Renal pelvis (tissue), 4 donors: ENCODE results near the gene LIN7B. TPM values are rescaled to one million over a fixed set of nuclear protein-coding genes. Genes with fewer than 3 reads are reported as not detected.
"Not testable (repeated sequence)": the region's sequence is repeated elsewhere in the genome, so short reads cannot be mapped to it uniquely, and the experiment has no call there.

ENCODE experiments used
- DNase-seq: peaks from one replicate; pipeline ENCODE4 v3.0.0-alpha.2; 2013
- polyA plus RNA-seq, 3 donors: library from polyadenylated mRNA; unstranded; fragments of 120-200 nt; gene quantifications; one replicate each; pipeline ENCODE4 v1.2.1, GENCODE V29; 2013; ENCODE audit not compliant: insufficient read length in 3 of 3

The LIN7B gene
- polyA plus RNA-seq, 3 donors = 9.0 to 11.5 (median 10.1) TPM

DNA sequence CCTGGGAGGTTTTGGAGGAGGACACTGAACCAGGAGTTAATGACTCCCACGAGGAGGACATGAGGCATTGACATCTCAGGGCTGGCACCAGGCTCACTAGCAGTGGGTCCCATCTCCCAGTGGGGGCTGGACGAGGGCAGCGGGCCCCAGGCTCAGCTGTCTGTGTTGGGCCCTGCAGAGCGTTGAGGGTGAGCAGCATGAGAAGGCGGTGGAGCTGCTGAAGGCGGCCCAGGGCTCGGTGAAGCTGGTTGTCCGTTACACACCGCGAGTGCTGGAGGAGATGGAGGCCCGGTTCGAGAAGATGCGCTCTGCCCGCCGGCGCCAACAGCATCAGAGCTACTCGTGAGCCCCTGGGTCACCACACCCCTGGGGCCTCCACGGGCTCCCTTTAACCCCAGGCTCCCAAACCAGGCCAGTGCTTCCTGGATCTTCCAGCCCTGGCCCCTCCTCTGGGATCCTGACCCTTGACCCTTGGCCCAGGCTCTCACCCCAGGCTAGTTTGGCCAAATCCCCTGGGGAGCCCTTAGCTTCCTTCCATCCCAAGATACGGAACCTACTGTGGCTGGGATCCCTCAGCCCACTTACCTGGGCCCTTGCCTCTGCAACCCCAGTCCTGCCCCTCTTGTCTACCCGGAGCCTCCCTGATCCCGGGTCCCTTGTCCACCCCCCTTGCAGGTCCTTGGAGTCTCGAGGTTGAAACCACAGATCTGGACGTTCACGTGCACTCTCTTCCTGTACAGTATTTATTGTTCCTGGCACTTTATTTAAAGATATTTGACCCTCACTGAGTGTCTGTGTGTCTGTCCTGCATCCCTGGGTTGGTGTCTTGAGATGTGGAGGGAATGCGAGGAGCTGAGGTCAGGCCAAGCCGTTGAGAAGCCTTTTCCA, 3.8 kb downstream of the LIN7B start:
- DNase-seq = no peak

DNA sequence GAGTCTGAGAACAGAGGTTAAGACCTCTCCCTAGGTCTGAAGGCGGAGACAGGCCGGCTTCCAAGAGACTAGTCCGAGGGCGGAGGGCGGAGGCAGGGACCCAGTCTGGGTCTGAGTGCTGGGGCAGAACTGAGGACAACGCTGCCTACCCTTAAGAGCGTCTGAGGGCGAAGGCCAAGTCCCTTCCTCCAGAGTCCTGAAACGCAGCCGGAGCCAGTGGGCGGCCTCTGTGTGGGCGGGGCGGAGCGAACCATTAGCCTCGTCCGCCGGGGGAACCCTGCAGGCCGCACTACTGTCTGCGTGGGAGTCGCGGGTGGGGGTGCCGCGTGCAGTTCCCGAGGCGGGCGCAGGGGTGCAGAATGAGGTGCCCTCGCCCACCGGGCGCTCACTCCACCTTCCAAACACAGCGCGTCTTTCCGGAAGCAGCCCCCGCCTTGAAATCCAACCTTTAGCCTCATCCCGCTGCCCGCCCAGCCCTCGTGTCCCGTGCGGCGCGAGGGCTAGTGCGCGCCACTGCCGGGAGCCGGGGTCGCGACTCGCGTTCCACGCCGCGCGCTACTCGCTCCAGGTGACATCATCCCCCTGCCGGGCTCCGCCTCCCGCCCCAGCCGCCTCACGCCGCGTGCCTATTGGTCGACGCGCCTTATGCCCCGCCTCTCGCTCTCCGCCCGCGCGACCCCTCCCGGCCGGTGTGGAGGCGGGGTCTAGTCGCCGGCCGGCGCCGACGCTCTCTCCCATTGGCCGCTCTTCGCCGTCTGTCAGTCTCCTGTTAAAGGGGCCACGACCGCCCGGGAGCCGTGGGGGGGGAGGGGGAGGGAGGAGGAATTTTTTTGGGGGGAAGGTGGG, 4.6 kb downstream of the LIN7B start, which contains the start of gene C19orf73:
TSS of gene C19orf73 (minus strand) at position 579 of the 846 bp plus-strand sequence. CDS start at position 458, 121 bp downstream.
- peak; percentile 91 for DNase-seq

DNA sequence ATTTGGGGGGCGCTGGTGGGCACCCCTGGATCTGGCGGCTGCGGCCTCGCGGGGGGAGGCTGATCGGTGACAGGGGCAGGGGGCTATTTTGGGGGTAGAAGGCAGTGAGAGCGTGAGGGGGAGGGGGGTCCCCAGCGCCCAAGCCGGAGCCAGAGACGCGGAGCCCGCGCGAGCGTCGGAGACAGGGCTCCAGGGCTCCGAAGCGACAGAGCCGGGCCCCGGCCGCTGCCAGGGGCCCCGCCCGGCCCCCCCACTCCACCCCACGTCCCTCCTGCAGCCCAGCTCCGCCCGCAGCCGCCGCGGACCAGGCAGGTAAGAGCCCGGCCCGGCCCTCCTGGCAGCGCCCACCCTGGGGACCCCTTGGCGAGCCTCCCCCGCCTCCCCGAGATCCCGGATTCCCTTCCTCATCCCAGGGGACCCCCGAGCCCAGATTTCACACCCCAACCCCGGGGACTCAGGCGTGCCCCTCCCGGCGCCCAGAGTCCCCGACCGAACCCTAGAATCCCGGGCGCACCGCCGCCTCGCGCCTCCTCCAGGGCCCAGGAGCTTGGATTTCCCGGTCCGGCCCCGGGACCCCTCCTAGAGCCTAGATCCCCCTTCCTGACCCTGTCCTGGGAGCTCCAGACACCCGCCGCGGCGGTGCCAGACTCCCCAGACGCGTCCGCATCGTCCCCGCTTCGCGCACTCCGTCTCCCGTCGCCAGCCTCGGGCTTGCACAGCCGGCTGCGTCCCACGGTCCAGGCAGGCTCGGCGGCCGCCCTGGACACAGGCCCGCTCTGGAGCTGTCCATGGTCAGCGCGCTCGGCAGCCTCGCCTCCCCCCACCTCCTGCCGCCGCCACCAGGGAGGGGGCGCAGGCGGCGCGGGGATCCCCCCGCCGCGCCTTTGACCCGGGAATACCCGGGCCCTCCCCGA, 5.5 kb downstream of the LIN7B start, which contains the start of gene PPFIA3:
TSS of gene PPFIA3 (plus strand) at position 134 of the 914 bp plus-strand sequence. CDS start 8,330 bp downstream, outside the sequence.
- DNase-seq = peak; percentile 69

DNA sequence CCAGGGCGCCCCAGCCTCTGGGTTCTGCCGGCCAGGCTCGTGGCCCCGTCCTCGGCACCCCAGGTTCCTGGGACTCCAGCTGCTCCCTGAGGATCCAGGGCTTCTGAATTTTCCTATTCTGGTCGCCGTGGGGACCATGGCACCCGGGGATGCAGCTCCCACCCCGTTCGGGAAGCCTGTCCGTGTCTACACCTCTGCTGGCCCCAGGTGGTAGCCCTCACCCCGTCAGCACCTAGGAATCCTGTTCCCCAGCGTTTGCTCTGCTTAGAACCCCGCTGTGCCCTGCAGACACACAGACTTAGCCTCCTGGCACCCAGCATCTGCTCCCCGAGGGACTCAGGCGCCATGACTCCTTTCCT, 6.1 kb downstream of the LIN7B start:
- no peak for DNase-seq

DNA sequence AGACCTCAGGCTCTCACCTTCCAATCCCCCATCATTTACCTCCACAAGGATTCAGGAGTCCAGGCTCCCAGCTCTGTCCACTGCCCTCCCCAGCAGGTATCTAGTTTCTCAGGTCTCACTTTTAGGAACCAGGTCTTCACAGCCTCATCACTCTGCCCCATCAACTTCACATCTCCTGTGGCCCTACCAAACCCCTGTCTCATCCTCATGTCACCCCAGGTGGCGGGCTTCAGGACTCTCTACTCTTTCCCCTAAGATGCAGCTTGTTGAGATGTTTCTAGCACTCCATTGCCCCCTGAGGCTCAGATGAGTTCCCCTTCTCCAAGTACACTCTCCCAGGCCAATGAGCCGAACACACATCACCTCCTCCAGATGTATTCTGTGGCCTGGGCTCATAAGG, 6.7 kb downstream of the LIN7B start:
- no peak for DNase-seq

DNA sequence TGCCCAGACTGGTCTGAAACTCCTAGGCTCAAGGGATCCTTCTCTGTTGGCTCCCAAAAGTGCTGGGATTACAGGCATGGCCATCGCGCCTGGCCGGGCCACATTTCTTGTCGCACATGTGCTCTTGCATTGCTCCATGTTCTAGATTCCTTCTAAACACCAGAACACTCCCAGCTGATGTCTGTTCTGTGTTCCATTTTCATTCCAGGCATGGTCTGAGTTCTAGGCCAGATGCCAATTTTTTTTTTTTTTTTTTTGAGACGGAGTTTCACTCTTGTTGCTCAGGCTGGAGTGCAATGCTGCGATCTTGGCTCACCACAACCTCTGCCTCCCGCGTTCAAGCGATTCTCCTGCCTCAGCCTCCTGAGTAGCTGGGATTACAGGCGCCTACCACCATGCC, 7.7 kb downstream of the LIN7B start:
- not testable (repeated sequence) for DNase-seq

DNA sequence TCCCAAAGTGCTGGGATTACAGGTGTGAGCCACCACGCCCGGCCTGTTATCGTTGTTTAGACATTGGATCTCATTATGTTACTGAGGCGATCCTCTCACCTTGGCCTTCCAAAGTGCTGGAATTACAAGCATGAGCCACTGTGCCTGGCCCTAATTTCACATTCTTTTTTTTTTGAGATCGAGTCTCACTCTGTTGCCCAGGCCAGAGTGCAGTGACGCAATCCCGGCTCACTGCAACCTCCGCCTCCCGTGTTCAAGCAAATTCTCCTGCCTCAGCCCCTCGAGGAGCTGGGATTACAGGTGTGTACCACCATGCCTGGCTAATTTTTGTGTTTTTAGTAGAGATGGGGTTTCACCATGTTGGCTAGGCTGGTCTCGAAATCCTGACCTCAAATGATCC, 9.1 kb downstream of the LIN7B start:
- not testable (repeated sequence) for DNase-seq

DNA sequence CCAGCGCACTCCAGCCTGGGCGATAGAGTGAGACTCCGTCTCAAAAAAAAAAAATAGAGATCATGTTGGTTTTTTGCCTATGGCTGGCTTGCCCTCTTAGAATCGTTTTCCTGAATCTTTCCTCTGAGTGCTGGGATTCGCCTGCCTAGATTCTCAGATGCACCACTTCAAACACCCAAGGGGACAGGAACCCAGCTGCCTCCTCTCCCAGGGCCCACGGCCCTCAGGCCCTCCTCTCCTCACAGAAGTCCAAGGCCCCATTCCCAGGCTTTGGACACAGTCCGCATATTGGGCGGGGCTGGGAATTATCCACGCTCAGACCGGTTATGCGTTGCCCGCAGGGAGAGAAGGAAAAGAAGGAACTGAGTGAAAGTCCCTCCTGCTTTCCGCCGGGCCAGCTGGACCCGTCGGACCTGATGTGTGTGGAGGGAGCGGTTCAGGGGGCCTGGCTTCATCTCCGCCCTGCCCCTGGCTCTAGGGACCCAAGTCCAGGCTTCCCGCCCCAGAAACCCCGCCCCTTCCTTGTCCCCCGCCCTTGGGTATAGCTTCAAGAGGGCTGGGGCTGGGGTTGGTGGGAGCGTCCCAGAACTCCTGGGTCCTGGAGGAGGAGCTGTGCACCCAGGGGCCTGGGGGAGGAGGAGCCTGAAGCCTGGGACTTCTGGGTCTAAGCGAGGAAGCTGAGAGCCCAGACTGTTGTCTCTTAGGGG, 11.0 kb downstream of the LIN7B start:
- DNase-seq = no peak

DNA sequence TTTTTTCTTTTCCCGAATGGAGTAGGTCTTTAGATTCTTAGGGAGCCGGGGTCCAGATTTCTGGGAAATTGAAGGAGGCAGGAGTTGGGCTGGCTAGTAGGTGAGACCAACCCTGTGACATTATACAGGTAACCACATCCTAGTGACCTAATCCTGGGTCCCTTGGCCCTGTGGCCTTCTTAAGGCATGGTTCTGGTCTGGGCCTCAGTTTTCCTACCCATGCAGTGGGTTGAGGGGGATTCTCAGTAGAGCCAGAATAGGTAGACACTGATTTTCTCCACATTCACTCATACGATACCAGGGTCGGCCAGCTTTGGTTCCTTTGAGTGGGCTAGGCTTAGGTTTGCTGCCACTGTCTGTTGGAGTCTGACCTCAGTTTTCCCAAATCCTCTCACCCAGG, 12.4 kb downstream of the LIN7B start:
- DNase-seq = no peak

DNA sequence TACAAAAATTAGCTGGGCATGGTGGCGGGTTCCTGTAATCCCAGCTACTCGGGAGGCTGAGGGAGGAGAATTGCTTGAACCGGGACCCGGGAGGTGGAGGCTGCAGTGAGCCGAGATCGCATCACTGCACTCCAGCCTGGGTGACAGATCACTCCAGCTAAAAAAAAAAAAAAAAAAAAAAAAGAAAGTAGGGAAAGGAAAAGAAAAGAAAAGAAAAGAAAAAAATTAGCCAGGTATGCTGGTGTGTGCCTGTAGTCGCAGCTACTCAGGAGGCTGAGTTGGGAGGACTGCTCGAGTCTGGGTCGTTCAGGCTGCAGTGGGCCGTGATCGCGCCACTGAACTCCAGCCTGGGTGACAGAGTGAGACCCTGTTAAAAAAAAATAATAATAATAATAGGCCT, 13.1 kb downstream of the LIN7B start:
- not testable (repeated sequence) for DNase-seq

DNA sequence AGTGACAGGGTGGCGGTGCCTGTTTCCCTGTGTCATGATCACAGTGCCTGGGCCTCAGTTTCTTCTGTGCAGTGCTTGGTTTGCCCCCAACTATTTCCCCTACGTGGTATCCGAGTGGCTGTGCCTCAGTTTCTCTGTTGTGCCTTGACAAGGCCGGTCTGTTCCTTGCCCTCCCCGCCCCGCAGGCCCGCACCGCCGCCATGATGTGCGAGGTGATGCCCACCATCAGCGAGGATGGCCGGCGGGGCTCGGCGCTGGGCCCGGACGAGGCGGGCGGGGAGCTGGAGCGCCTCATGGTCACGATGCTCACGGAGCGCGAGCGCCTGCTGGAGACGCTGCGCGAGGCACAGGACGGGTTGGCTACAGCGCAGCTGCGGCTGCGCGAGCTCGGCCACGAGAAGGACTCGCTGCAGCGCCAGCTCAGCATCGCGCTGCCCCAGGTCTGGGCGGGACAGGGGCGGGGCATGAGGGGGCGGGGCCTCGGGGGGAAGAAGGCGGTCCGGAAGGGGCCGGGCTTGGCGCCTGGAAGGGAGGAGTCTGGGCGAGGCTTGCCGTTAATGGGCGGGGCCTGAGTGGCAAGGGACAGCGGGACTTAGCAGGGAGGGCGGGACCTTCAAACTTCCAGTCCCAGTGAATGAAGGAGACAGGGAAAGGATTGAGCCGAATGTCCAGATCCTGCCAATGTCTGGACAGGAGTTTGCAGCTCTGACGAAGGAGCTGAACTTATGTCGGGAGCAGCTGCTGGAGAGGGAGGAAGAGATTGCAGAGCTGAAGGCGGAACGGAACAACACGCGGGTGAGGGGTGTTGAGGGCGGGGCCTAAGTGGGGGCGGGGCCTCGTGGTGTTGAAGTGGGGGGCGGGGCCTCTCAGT, 13.7 kb downstream of the LIN7B start:
- DNase-seq = peak; percentile 96

DNA sequence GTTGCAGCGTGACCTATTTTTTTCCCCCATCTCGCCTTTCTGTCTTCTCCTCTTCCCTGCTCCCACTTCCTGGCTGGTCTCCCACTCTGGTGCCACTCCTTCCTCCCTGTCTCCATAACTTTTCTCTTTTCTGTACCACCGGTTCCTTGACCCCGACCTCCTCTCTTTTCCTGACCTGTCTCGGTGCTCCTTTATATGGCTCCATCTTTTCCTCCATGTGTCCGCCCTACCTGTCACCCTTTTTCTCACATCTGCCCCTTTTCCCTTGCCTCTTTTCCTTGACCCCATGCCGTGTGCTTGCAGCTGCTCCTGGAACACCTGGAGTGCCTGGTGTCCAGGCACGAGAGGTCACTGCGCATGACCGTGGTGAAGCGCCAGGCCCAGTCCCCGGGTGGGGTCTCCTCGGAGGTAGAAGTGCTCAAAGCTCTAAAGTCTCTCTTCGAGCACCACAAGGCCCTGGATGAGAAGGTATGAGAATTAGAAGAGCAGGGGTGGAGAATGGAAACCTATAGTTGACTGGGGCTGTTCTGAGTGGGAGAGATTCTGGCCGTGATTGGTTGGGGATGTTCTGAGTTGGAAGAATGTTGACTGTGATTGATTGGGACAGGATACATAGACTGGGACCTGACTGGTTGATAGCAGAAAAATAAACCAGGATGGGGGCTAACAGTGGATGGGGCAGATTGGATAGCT, 14.5 kb downstream of the LIN7B start:
- no peak for DNase-seq

DNA sequence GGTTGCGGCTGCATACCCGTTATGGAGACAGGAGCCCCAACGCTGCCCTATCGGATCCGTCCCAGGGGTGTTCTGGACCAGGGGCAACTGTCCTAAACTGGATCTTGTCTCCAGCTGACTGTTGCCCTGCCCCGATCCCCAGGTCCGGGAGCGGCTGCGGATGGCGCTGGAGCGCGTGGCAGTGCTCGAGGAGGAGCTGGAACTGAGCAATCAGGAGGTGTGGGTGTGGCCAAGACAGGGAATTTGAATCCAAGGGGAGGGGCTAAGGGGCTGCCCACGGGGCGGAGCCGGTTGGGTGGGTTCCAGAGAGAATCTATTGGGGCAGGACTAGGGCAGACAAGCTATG, 15.0 kb downstream of the LIN7B start:
- DNase-seq = no peak

DNA sequence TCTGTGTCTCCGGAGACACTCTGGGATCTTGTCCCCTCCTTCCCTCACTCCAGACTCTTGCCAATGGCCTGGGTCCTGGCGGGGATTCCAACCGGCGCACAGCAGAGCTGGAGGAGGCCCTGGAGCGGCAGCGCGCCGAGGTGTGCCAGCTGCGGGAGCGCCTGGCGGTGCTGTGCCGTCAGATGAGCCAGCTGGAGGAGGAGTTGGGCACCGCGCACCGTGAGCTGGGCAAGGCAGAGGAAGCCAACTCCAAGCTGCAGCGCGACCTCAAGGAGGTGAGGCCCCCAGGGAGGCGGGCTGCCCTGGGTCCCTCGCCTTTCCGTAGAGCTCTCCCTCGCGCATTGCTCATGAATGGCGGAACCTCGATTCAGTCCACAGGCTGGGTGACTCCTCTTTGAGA, 16.2 kb downstream of the LIN7B start:
- DNase-seq = no peak

DNA sequence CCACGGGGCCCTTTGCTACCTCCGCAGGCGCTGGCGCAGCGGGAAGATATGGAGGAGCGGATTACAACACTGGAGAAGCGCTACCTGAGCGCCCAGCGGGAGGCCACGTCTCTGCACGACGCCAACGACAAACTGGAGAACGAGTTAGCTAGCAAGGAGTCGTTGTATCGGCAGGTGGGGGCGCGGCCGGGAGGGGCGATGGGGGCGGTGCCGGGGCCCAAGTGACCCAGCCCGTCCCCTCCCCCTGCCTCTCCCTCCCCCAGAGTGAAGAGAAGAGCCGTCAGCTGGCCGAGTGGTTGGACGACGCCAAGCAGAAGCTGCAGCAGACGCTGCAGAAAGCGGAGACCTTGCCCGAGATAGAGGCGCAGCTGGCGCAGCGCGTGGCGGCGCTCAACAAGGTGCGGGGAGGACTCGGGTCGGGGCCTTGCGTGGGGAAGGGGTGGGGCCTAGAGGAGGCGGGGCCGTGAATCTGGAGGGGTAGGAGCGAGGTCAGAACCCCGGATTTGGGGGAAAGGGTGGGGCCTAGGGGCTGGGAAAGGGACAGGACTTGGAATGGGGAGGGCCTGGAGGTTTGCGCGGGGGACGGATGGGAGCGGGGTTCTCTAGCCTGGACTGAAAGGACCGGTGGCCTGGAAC, 18.9 kb downstream of the LIN7B start:
- no peak for DNase-seq

DNA sequence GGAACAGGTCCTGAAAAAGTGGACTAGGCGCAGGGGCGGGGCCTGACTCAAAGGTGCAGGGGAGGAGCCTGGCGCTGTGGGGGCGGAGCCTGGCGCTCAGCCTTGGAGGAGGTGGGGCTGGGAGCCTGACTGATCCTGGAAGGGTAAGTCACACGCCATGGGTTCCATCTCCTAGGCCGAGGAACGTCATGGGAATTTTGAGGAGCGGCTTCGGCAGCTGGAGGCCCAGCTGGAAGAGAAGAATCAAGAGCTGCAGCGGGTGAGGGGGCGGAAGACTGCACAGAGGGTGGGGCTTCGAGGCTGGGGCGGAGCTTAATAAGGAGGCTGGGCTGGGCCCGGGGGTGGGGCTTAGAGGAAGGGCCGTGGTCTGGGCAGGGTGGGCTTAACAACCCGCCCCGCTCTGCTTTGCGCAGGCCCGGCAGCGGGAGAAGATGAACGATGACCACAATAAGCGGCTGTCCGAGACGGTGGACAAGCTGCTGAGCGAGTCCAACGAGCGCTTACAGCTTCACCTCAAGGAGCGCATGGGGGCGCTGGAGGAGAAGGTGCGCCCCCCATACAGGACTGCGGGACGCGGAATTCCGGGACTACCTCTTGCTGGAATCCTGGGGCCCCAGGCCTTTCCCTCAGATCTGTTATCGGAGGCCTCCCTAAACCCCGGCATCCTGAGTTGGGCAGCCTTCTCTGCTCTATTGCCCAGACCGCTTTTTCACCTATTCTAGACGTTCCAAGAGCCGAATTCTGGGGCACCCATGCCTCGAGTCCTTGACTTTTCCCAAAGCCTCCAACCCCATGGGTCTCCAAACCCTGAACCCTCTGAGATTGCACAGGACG, 19.7 kb downstream of the LIN7B start:
- DNase-seq = peak; percentile 77

DNA sequence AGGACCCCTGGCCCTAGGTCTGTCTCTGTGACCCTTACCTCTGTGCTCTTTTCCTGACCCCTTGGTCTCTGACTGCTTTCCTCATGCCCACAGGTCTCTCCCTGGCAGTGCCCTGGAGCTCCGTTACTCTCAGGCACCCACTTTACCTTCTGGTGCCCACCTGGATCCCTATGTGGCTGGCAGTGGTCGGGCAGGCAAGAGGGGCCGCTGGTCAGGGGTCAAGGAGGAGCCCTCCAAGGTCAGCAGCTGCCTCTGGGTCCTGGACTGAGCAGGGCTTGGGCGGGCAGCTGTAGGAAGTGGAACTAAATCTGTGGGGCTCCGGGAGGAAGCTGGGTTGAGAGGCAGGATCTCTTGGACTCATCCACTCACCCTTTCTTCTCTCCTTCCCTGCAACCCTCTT, 21.5 kb downstream of the LIN7B start:
- DNase-seq = no peak

DNA sequence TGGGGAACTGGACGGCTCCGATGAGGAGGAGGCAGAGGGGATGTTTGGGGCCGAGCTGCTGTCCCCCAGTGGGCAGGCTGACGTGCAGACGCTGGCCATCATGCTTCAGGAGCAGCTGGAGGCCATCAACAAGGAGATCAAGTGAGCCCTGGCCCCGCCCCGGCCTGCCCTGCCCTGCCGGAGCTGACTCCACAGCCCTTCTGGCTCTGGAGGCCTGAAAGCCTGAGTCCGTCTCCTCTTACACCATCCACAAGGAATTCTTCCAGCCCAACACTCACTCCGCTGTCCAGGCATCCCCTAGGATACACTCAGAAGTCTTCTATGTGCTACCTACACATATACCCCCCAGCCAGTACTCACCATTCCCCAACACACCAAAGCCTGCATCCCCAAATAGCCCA, 22.6 kb downstream of the LIN7B start:
- DNase-seq = no peak
